ENCODE data around the gene EXT2.

The EXT2 gene

DNA sequence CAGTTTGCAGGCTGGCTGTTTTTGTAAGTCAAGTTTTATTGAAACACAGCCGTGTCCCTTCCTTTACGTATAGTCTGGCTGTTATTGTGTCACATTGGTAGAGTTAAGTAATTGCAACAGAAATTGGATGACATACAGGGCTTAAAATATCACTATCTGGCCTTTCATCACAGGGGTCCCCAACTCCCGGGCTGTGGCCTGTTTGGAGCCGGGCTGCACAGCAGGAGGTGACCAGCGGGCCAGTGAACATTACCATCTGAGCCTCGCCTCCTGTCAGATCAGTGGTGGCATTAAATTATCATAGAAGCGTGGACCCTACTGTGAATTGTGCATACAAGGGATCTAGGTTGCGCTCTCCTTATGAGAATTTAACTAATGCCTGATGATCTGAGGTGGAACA, 31.7 kb downstream of the EXT2 start:
- DNase-seq (ENCODE audit: low read depth) = no peak
- no peak overlapping the region for H3K4me3 ChIP-seq (ENCODE audit: low read depth, low read length)

GRCh38 chr11:44128729-44129128, 33.3 kb downstream of the EXT2 start:
- DNase-seq (ENCODE audit: low read depth) = no peak
- TF ChIP-seq, protein P1, sequence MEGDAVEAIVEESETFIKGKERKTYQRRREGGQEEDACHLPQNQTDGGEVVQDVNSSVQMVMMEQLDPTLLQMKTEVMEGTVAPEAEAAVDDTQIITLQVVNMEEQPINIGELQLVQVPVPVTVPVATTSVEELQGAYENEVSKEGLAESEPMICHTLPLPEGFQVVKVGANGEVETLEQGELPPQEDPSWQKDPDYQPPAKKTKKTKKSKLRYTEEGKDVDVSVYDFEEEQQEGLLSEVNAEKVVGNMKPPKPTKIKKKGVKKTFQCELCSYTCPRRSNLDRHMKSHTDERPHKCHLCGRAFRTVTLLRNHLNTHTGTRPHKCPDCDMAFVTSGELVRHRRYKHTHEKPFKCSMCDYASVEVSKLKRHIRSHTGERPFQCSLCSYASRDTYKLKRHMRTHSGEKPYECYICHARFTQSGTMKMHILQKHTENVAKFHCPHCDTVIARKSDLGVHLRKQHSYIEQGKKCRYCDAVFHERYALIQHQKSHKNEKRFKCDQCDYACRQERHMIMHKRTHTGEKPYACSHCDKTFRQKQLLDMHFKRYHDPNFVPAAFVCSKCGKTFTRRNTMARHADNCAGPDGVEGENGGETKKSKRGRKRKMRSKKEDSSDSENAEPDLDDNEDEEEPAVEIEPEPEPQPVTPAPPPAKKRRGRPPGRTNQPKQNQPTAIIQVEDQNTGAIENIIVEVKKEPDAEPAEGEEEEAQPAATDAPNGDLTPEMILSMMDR (conservative IDR thresholded peaks at IDR 0.05; ENCODE audit: low read depth, low read length) = no peak
- no peak overlapping the region for H3K4me3 ChIP-seq (ENCODE audit: low read depth, low read length)

More for the DNA sequence above, 31.7 kb downstream of the EXT2 start:
- TF ChIP-seq, protein P1 (conservative IDR thresholded peaks at IDR 0.05; ENCODE audit: low read depth, low read length) = no peak

DNA sequence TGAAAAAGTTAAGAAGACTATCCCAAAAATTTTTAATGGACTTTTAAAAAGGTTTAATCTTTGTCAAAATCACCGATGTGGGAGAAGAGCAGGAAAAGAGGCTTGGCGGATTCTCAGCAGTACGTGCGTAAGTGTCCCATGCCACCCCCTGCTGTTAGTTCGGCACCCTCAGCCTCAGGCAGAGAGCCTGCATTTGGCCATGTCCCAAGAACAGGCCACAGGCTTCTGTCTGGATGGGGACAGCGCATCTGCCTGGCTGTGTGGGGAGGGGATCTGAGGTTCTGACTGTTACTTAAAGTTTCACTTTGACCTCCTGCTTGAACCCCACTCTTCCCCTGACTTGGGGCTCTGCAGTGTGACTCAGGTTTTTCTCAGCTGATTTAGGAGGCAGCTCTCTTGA, 35.3 kb downstream of the EXT2 start:
- TF ChIP-seq, protein P1 (conservative IDR thresholded peaks at IDR 0.05; ENCODE audit: low read depth, low read length) = peak; percentile 16

DNA sequence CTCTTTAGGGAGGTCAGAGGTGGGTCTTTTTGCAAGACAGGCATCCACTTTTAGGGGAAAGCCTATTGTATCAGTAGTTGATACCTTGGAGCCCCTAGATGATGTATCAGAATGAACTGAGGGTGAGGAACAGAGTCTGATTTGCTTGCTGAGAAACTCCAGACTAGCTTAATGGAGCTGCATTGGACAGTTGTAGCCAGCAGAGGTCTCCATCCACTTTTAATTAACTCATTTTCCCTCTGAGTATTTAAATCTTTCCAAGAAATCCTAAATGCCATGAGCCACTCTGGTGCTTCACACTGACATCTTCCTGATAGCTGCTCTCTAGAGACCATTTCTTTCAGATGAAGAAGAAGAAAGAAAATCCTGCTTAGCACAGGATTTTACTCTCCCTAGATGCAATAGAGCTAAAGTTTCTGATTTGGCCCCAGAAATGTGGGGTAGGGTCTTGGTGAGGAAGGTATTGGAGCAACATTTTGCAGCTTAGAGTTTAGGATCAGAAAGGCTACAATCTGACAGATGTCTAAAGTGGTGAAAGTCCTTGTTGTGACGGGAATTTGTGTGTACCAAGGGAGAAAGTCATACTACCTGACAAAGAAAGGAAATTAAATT, 38.0 kb downstream of the EXT2 start:
- H3K4me3 ChIP-seq (ENCODE audit: low read depth, low read length) = no peak overlapping the region
- TF ChIP-seq, protein P1 (conservative IDR thresholded peaks at IDR 0.05; ENCODE audit: low read depth, low read length) = peak; percentile 84
- DNase-seq (ENCODE audit: low read depth) = peak; percentile 78

More for the DNA sequence above, 35.3 kb downstream of the EXT2 start:
- H3K4me3 ChIP-seq (ENCODE audit: low read depth, low read length) = no peak overlapping the region
- DNase-seq (ENCODE audit: low read depth) = peak; percentile 74

GRCh38 chr11:44134625-44135024, 39.1 kb downstream of the EXT2 start:
- TF ChIP-seq, protein P1 (conservative IDR thresholded peaks at IDR 0.05; ENCODE audit: low read depth, low read length) = no peak
- no peak for DNase-seq (ENCODE audit: low read depth)
- H3K4me3 ChIP-seq (ENCODE audit: low read depth, low read length) = no peak overlapping the region

GRCh38 chr11:44136176-44136945, 40.9 kb downstream of the EXT2 start:
- no peak for DNase-seq (ENCODE audit: low read depth)
- H3K4me3 ChIP-seq (ENCODE audit: low read depth, low read length) = no peak overlapping the region
- TF ChIP-seq, protein P1 (conservative IDR thresholded peaks at IDR 0.05; ENCODE audit: low read depth, low read length) = no peak

Measured in choroid plexus epithelial cell (primary cell).